CD14-positive monocyte (primary cell): ENCODE measurements around the gene CUL1. TPM values are rescaled to one million over a fixed set of nuclear protein-coding genes. Genes with fewer than 3 reads are reported as not detected.

ENCODE experiments used
- DNase-seq, 3 donors: peaks; one replicate each; pipeline ENCODE4 v3.0.0-alpha.2; 2011 to 2022
- H2AFZ ChIP-seq: 2 replicates; pipeline ENCODE4 v1.6.0; 2012; ENCODE audit warnings: mild to moderate bottlenecking, low read depth, low read length, inconsistent platforms; ENCODE audit not compliant: insufficient read depth, poor library complexity, severe bottlenecking
- H3K27ac ChIP-seq, 2 donors: 1 replicate in 1 of 2; 2 replicates in 1 of 2; pipeline ENCODE4 v1.5.1; 2012 to 2013; ENCODE audit warnings: low read length in 2 of 2, control low read depth in 1 of 2, inconsistent platforms in 1 of 2, low read depth in 1 of 2, mild to moderate bottlenecking in 1 of 2
- H3K27me3 ChIP-seq, 2 donors: one replicate each; pipeline versions ENCODE4 v1.6.0 to v1.6.1; 2011 to 2013; ENCODE audit warnings: low read length in 2 of 2; ENCODE audit not compliant: control insufficient read depth in 2 of 2, insufficient read depth in 2 of 2
- H3K36me3 ChIP-seq, 2 donors: replicated peaks in 1 of 2; 1 replicate in 1 of 2; 2 replicates in 1 of 2; pipeline versions ENCODE4 v1.5.1 to v1.6.1; 2012 to 2013; ENCODE audit warnings: low read length in 2 of 2, control low read depth in 1 of 2, inconsistent platforms in 1 of 2, mild to moderate bottlenecking in 1 of 2; ENCODE audit not compliant: insufficient read depth in 2 of 2, control insufficient read depth in 1 of 2
- H3K4me1 ChIP-seq, 2 donors: 1 replicate in 1 of 2; 2 replicates in 1 of 2; pipeline versions ENCODE4 v1.5.1 to v1.6.1; 2012 to 2013; ENCODE audit warnings: low read length in 2 of 2, control low read depth in 1 of 2, inconsistent platforms in 1 of 2, mild to moderate bottlenecking in 1 of 2, moderate library complexity in 1 of 2; ENCODE audit not compliant: insufficient read depth in 2 of 2, control insufficient read depth in 1 of 2
- H3K4me2 ChIP-seq: replicated peaks from 2 replicates; pipeline ENCODE3; 2012; ENCODE audit warnings: low read length, moderate library complexity, mild to moderate bottlenecking; ENCODE audit not compliant: poor library complexity, severe bottlenecking; ENCODE audit errors: extremely low read depth
- H3K4me3 ChIP-seq, 3 experiments: fragments of 200-600 bp in 1 of 3; sonication (generic) in 1 of 3; replicated peaks in 1 of 3; 1 replicate in 2 of 3; 2 replicates in 1 of 3; pipeline ENCODE4 v1.5.1; 2011 to 2013; ENCODE audit warnings: low read length in 3 of 3, mild to moderate bottlenecking in 3 of 3, control low read depth in 2 of 3, low read depth in 2 of 3, inconsistent platforms in 1 of 3, moderate library complexity in 1 of 3
- H3K79me2 ChIP-seq: 2 replicates; pipeline ENCODE4 v1.6.0; 2012; ENCODE audit warnings: mild to moderate bottlenecking, control low read depth, inconsistent platforms, low read length, moderate library complexity; ENCODE audit not compliant: insufficient read depth
- H3K9ac ChIP-seq: 2 replicates; pipeline ENCODE4 v1.6.0; 2017; ENCODE audit warnings: low read length, mild to moderate bottlenecking; ENCODE audit not compliant: insufficient read depth, poor library complexity, severe bottlenecking
- H3K9me3 ChIP-seq, 2 donors: replicated peaks in 1 of 2; 1 replicate in 1 of 2; 2 replicates in 1 of 2; pipeline versions ENCODE4 v1.5.1 to v1.6.1; 2012 to 2013; ENCODE audit warnings: low read length in 2 of 2, control low read depth in 1 of 2; ENCODE audit not compliant: control insufficient read depth in 1 of 2, insufficient read depth in 1 of 2
- H4K20me1 ChIP-seq: 2 replicates; pipeline ENCODE4 v1.6.0; 2012; ENCODE audit warnings: mild to moderate bottlenecking, low read length, control low read depth, moderate library complexity; ENCODE audit not compliant: insufficient read depth
- H3K27ac Mint-ChIP-seq, 7 donors: one replicate each; pipeline ENCODE4 v1.8.0; 2020; ENCODE audit warnings: mild to moderate bottlenecking in 7 of 7, mixed read lengths in 7 of 7, moderate library complexity in 6 of 7, inconsistent platforms in 2 of 7
- H3K27me3 Mint-ChIP-seq, 3 donors: one replicate each; pipeline ENCODE4 v1.8.0; 2021 to 2022; ENCODE audit warnings: low read depth in 3 of 3, mild to moderate bottlenecking in 3 of 3, mixed read lengths in 3 of 3, moderate library complexity in 3 of 3, inconsistent platforms in 1 of 3
- H3K36me3 Mint-ChIP-seq, 2 donors: one replicate each; pipeline ENCODE4 v1.8.0; 2020; ENCODE audit warnings: mixed read lengths in 2 of 2, inconsistent platforms in 1 of 2, mild to moderate bottlenecking in 1 of 2
- H3K4me1 Mint-ChIP-seq: one replicate; pipeline ENCODE4 v1.8.0; 2020; ENCODE audit warnings: mild to moderate bottlenecking, mixed read lengths
- H3K4me3 Mint-ChIP-seq, 2 donors: one replicate each; pipeline ENCODE4 v1.8.0; 2020; ENCODE audit warnings: mild to moderate bottlenecking in 2 of 2, mixed read lengths in 2 of 2, moderate library complexity in 1 of 2
- H3K9me3 Mint-ChIP-seq, 7 donors: one replicate each; pipeline ENCODE4 v1.8.0; 2020 to 2022; ENCODE audit warnings: mixed read lengths in 7 of 7, mild to moderate bottlenecking in 6 of 7, moderate library complexity in 6 of 7, inconsistent platforms in 2 of 7
- WGBS: methylation state at CpG from one replicate; pipeline ENCODE4 v1.1.5; 2013; ENCODE audit warnings: missing lambda C conversion rate; ENCODE audit not compliant: insufficient coverage; 5-methylcytosine and 5-hydroxymethylcytosine counted together
- intact Hi-C, 2 donors: fragments of 100-400 bp; cut with micrococcal nuclease; formaldehyde crosslinking; loops; one replicate each; pipeline versions ENCODE4 v1.15.0 to v1.15.1; 2023
- polyA plus RNA-seq, 3 donors: library from polyadenylated mRNA; depleted of rRNA in 1 of 3; unstranded in 2 of 3; stranded (reverse) in 1 of 3; fragments of 300-500 nt in 2 of 3; fragments of >200 nt in 1 of 3; fragmentation: Illumina TruSeq in 2 of 3; gene quantifications; 1 replicate in 2 of 3; 2 replicates in 1 of 3; pipeline ENCODE4 v1.2.3, GENCODE V29; 2012 to 2021
- TF ChIP-seq, protein P1 (sequence below): fragments of 200-600 bp; IDR thresholded peaks from one replicate; pipeline ENCODE4 v1.8.0; 2022; ENCODE audit warnings: antibody characterized with exemption, mild to moderate bottlenecking

Gene CUL1
- polyA plus RNA-seq, 3 donors = 22.8 to 32.6 (median 23.9) TPM

DNA sequence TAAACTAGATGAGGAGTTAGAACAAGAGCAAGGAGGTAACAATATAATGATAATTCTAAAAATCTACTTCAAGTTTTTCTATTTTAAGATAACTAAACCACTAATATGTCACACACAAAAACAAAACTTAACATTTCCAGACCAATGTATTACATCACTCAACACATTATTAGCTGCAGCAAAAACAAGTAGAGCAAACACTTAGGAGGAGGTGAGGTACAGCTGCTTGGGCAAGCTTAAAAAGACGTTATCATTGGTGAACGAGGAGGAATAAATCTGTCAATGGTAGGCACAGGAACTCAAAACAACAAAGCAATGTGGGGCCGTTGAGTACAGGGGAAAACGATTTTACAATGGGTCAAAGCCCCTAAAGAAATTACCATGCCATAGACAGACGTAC, 126.6 kb downstream of the CUL1 start:
- Histone ChIP-seq H4K20me1 (no peaks in the 10 kb centered on the region), H3K4me1 (no peaks in the 10 kb centered on the region), H2AFZ (no peak overlapping the region), H3K36me3 (peaks cover 35 to 62% of the 10 kb centered on the region in 2 donors), H3K27me3 (no peaks in the 10 kb centered on the region), H3K4me3 (no peak overlapping the region), H3K27ac (no peak overlapping the region), H3K9ac (no peak overlapping the region), H3K9me3 (no peaks in the 10 kb centered on the region), H3K79me2 (peaks cover 2% of the 10 kb centered on the region), H3K4me2 (no peak overlapping the region)
- TF ChIP-seq, protein P1, sequence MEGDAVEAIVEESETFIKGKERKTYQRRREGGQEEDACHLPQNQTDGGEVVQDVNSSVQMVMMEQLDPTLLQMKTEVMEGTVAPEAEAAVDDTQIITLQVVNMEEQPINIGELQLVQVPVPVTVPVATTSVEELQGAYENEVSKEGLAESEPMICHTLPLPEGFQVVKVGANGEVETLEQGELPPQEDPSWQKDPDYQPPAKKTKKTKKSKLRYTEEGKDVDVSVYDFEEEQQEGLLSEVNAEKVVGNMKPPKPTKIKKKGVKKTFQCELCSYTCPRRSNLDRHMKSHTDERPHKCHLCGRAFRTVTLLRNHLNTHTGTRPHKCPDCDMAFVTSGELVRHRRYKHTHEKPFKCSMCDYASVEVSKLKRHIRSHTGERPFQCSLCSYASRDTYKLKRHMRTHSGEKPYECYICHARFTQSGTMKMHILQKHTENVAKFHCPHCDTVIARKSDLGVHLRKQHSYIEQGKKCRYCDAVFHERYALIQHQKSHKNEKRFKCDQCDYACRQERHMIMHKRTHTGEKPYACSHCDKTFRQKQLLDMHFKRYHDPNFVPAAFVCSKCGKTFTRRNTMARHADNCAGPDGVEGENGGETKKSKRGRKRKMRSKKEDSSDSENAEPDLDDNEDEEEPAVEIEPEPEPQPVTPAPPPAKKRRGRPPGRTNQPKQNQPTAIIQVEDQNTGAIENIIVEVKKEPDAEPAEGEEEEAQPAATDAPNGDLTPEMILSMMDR = no peak
- DNase-seq = no peak
- no peak overlapping the region for H3K4me3 Mint-ChIP-seq
- no peaks in the 10 kb centered on the region for H3K27me3 Mint-ChIP-seq
- peaks cover 35 to 62% of the 10 kb centered on the region in 2 donors for H3K36me3 Mint-ChIP-seq
- intact Hi-C loops = no loop called here
- H3K9me3 Mint-ChIP-seq = no peaks in the 10 kb centered on the region
- no peak overlapping the region for H3K27ac Mint-ChIP-seq
- no CpG with 5 or more reads among the region's 5 CpGs for WGBS
- H3K4me1 Mint-ChIP-seq = peaks cover under 1% of the 10 kb centered on the region

DNA sequence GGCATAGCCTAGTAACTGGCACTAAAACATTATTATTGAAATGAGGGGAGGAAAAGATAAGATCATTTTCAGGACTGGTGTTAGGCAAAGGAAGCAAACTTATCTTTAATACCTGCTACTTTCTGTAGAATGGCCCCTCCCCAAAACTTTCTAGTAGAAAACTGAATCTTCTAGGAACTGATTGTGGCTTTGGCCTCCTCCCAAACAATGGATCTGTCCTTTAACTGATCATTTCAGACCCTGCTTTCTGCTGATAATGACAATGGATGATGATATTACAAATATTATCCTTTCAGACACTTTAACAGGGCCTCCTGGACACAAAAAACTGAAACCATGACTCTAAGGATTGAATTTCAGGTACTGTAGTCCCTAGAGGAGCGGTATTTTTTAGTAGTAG, 130.3 kb downstream of the CUL1 start:
- WGBS = no CpG with 5 or more reads among the region's 1 CpG
- H3K36me3 Mint-ChIP-seq = peaks cover 40 to 65% of the 10 kb centered on the region in 2 donors
- H3K27ac Mint-ChIP-seq = no peak overlapping the region
- Histone ChIP-seq H3K36me3 (peaks cover 39 to 71% of the 10 kb centered on the region in 2 donors), H3K9ac (no peak overlapping the region), H3K27ac (no peak overlapping the region), H3K27me3 (no peaks in the 10 kb centered on the region), H2AFZ (no peak overlapping the region), H3K4me1 (no peaks in the 10 kb centered on the region), H4K20me1 (no peaks in the 10 kb centered on the region), H3K4me3 (no peak overlapping the region), H3K9me3 (no peaks in the 10 kb centered on the region), H3K79me2 (peaks cover 27% of the 10 kb centered on the region), H3K4me2 (no peak overlapping the region)
- no peak for DNase-seq
- H3K27me3 Mint-ChIP-seq = no peaks in the 10 kb centered on the region
- no peaks in the 10 kb centered on the region for H3K4me1 Mint-ChIP-seq
- TF ChIP-seq, protein P1 = no peak
- no peaks in the 10 kb centered on the region for H3K9me3 Mint-ChIP-seq
- no peak overlapping the region for H3K4me3 Mint-ChIP-seq
- intact Hi-C loops = no loop called here
